ENCODE data around the gene IL1RAPL1. TPM values are rescaled to one million over a fixed set of nuclear protein-coding genes. Genes with fewer than 3 reads are reported as not detected.

Gene IL1RAPL1
- polyA plus RNA-seq, 1 of the 3 experiments (the other 2 are of a cell fraction): 2.8 TPM

GRCh38 chrX:29962061-29962460, 1374.8 kb downstream of the IL1RAPL1 start:
- ChIA-PET CTCF (no interaction called here), POLR2A (no interaction called here)
- Histone ChIP-seq H3K9ac (no peak overlapping the region), H3K27me3 (ENCODE audit: insufficient read depth) (no peaks in the 10 kb centered on the region), H3K9me3 (no peaks in the 10 kb centered on the region), H3K36me3 (replicated peaks in 1 of 2; ENCODE audit: control insufficient read depth in 1 of 2, insufficient read depth in 2 of 2, low read length in 1 of 2) (no peaks in the 10 kb centered on the region), H3K4me1 (ENCODE audit: control insufficient read depth in 1 of 2, insufficient read depth in 2 of 2, low read depth in 1 of 2, low read length in 1 of 2) (0 out of 4 replicates have a peak, but pooled peaks cover 0 to 7% of the 10 kb centered on the region in 2 experiments), H3K27ac (ENCODE audit: low read depth in 2 of 2, low read length in 1 of 2) (no peak overlapping the region), H2AFZ (ENCODE audit: low read depth) (no peak overlapping the region), H3K4me3 (ENCODE audit: low read depth in 2 of 2, low read length in 1 of 2) (no peak overlapping the region), H3K79me2 (ENCODE audit: insufficient read depth) (no peaks in the 10 kb centered on the region), H3F3A (replicated peaks; ENCODE audit: insufficient read depth) (peaks cover 8% of the 10 kb centered on the region), H3K9me2 (no peaks in the 10 kb centered on the region), H4K20me1 (ENCODE audit: insufficient read depth) (no peaks in the 10 kb centered on the region), H3K4me2 (no peak overlapping the region)
- DNase-seq: no peak
- WGBS (ENCODE audit: low lambda C conversion rate): 16% methylated on average over 2 of the region's 2 CpGs
- TF ChIP-seq, protein P1, sequence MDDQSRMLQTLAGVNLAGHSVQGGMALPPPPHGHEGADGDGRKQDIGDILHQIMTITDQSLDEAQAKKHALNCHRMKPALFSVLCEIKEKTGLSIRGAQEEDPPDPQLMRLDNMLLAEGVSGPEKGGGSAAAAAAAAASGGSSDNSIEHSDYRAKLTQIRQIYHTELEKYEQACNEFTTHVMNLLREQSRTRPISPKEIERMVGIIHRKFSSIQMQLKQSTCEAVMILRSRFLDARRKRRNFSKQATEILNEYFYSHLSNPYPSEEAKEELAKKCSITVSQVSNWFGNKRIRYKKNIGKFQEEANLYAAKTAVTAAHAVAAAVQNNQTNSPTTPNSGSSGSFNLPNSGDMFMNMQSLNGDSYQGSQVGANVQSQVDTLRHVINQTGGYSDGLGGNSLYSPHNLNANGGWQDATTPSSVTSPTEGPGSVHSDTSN (IDR thresholded peaks at IDR 0.05): no peak
- TF ChIP-seq ELF1 (IDR thresholded peaks at IDR 0.05) (no peak), TAF1 (IDR thresholded peaks at IDR 0.05; ENCODE audit: borderline replicate concordance, low read depth, low read length) (no peak), SMC3 (IDR thresholded peaks at IDR 0.05; ENCODE audit: low read depth, low read length) (no peak), TCF12 (IDR thresholded peaks at IDR 0.05) (no peak)

DNA sequence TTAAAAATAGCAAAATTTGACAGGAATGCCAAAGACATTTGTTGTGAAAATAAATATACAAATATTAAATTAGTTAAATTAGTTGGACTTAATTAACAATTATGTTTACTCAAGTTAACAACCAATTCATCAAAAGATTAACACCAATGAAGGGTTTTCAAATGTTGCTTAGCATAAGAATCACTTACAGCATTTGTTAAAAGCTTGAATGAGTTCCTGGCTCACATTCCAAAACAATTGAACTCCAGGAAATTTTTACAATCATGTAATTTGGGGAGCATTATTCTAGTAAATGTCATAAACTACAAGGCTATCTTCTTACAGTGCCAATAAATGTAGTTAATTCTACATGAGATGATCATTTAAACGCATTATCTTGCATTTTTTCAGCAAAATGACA, 1378.4 kb downstream of the IL1RAPL1 start:
- DNase-seq: no peak
- Histone ChIP-seq H3K36me3 (replicated peaks in 1 of 2; ENCODE audit: control insufficient read depth in 1 of 2, insufficient read depth in 2 of 2, low read length in 1 of 2) (no peaks in the 10 kb centered on the region), H3K4me1 (ENCODE audit: control insufficient read depth in 1 of 2, insufficient read depth in 2 of 2, low read depth in 1 of 2, low read length in 1 of 2) (no peaks in the 10 kb centered on the region), H3K4me3 (ENCODE audit: low read depth in 2 of 2, low read length in 1 of 2) (no peak overlapping the region), H3F3A (replicated peaks; ENCODE audit: insufficient read depth) (no peaks in the 10 kb centered on the region), H4K20me1 (ENCODE audit: insufficient read depth) (no peaks in the 10 kb centered on the region), H3K79me2 (ENCODE audit: insufficient read depth) (no peaks in the 10 kb centered on the region), H3K9me2 (no peaks in the 10 kb centered on the region), H3K27me3 (ENCODE audit: insufficient read depth) (no peaks in the 10 kb centered on the region), H3K4me2 (no peak overlapping the region), H3K27ac (ENCODE audit: low read depth in 2 of 2, low read length in 1 of 2) (no peak overlapping the region), H3K9ac (no peak overlapping the region), H2AFZ (ENCODE audit: low read depth) (no peak overlapping the region), H3K9me3 (no peaks in the 10 kb centered on the region)
- CTCF ChIA-PET: no interaction called here
- 17% methylated on average over 1 of the region's 1 CpG for WGBS (ENCODE audit: low lambda C conversion rate)
- POLR2A ChIA-PET: no interaction called here
- TF ChIP-seq, protein P2, sequence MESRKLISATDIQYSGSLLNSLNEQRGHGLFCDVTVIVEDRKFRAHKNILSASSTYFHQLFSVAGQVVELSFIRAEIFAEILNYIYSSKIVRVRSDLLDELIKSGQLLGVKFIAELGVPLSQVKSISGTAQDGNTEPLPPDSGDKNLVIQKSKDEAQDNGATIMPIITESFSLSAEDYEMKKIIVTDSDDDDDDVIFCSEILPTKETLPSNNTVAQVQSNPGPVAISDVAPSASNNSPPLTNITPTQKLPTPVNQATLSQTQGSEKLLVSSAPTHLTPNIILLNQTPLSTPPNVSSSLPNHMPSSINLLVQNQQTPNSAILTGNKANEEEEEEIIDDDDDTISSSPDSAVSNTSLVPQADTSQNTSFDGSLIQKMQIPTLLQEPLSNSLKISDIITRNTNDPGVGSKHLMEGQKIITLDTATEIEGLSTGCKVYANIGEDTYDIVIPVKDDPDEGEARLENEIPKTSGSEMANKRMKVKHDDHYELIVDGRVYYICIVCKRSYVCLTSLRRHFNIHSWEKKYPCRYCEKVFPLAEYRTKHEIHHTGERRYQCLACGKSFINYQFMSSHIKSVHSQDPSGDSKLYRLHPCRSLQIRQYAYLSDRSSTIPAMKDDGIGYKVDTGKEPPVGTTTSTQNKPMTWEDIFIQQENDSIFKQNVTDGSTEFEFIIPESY (IDR thresholded peaks at IDR 0.05; ENCODE audit: borderline replicate concordance, low read depth): no peak
- TF ChIP-seq RFX5 (IDR thresholded peaks at IDR 0.05; ENCODE audit: low read length): no peak
- no peak for TF ChIP-seq YY1 (IDR thresholded peaks at IDR 0.05; ENCODE audit: low read depth)
- TF ChIP-seq, protein P1 (IDR thresholded peaks at IDR 0.05): no peak
- no peak for TF ChIP-seq MEF2A (IDR thresholded peaks at IDR 0.05; ENCODE audit: borderline replicate concordance, low read depth)
- no peak for TF ChIP-seq RXRA (IDR thresholded peaks at IDR 0.05; ENCODE audit: borderline replicate concordance, low read depth)
- TF ChIP-seq USF1 (IDR thresholded peaks at IDR 0.05; ENCODE audit: borderline replicate concordance, low read depth): no peak
- TF ChIP-seq GABPA (IDR thresholded peaks at IDR 0.05; ENCODE audit: low read depth): no peak
- TF ChIP-seq MAX (IDR thresholded peaks at IDR 0.05; ENCODE audit: low read depth): no peak

Measured in SK-N-SH (cell line).